Osteoblast (primary cell): Measurements from ENCODE around the gene ENAM. TPM values are rescaled to one million over a fixed set of nuclear protein-coding genes. Genes with fewer than 3 reads are reported as not detected.

ENCODE experiments used
- DNase-seq: peaks from one replicate; pipeline ENCODE4 v3.0.0; 2011; ENCODE audit warnings: low spot score, mixed read lengths; ENCODE audit not compliant: insufficient read length; ENCODE audit errors: missing footprints
- H2AFZ ChIP-seq: 2 replicates; pipeline ENCODE4 v1.6.0; 2011; ENCODE audit warnings: mild to moderate bottlenecking, low read length
- H3K27ac ChIP-seq: 2 replicates; pipeline ENCODE4 v1.5.1; 2011; ENCODE audit warnings: mild to moderate bottlenecking, low read depth, low read length, moderate library complexity
- H3K27me3 ChIP-seq: 2 replicates; pipeline ENCODE4 v1.6.0; 2012; ENCODE audit warnings: mild to moderate bottlenecking, control low read depth, inconsistent platforms, low read length, moderate library complexity; ENCODE audit not compliant: insufficient read depth
- H3K36me3 ChIP-seq: 2 replicates; pipeline ENCODE4 v1.5.1; 2011; ENCODE audit warnings: mild to moderate bottlenecking, low read length, control low read depth, moderate library complexity; ENCODE audit not compliant: insufficient read depth
- H3K4me1 ChIP-seq: 2 replicates; pipeline ENCODE4 v1.5.1; 2011; ENCODE audit warnings: mild to moderate bottlenecking, low read length, control low read depth, moderate library complexity; ENCODE audit not compliant: insufficient read depth
- H3K4me2 ChIP-seq: 2 replicates; pipeline ENCODE4 v1.6.0; 2011; ENCODE audit warnings: mild to moderate bottlenecking, low read length; ENCODE audit not compliant: insufficient read depth
- H3K4me3 ChIP-seq: fragments of 200-600 bp; sonication (generic); 3 replicates; pipeline ENCODE4 v1.5.1; 2012; ENCODE audit warnings: mild to moderate bottlenecking, low read length, inconsistent platforms; ENCODE audit not compliant: insufficient read depth
- H3K79me2 ChIP-seq: 2 replicates; pipeline ENCODE4 v1.6.0; 2012; ENCODE audit warnings: mild to moderate bottlenecking, low read length, control low read depth, inconsistent platforms; ENCODE audit not compliant: insufficient read depth
- H3K9me3 ChIP-seq: 2 replicates; pipeline ENCODE4 v1.5.1; 2011; ENCODE audit warnings: low read depth, low read length, control low read depth
- H4K20me1 ChIP-seq: 2 replicates; pipeline ENCODE4 v1.6.0; 2012; ENCODE audit warnings: mild to moderate bottlenecking, low read length, control low read depth; ENCODE audit not compliant: insufficient read depth
- total RNA-seq: library from RNA; depleted of rRNA; stranded (reverse); fragments of >200 nt; gene quantifications from 2 replicates; pipeline ENCODE4 v1.2.3, GENCODE V29; 2012
- TF ChIP-seq, protein P1 (sequence below): IDR thresholded peaks from 2 replicates; pipeline ENCODE4 v1.5.1; 2011; ENCODE audit warnings: mild to moderate bottlenecking, low read depth, low read length, moderate library complexity; ENCODE audit errors: extremely low read depth

The ENAM gene, protein sequence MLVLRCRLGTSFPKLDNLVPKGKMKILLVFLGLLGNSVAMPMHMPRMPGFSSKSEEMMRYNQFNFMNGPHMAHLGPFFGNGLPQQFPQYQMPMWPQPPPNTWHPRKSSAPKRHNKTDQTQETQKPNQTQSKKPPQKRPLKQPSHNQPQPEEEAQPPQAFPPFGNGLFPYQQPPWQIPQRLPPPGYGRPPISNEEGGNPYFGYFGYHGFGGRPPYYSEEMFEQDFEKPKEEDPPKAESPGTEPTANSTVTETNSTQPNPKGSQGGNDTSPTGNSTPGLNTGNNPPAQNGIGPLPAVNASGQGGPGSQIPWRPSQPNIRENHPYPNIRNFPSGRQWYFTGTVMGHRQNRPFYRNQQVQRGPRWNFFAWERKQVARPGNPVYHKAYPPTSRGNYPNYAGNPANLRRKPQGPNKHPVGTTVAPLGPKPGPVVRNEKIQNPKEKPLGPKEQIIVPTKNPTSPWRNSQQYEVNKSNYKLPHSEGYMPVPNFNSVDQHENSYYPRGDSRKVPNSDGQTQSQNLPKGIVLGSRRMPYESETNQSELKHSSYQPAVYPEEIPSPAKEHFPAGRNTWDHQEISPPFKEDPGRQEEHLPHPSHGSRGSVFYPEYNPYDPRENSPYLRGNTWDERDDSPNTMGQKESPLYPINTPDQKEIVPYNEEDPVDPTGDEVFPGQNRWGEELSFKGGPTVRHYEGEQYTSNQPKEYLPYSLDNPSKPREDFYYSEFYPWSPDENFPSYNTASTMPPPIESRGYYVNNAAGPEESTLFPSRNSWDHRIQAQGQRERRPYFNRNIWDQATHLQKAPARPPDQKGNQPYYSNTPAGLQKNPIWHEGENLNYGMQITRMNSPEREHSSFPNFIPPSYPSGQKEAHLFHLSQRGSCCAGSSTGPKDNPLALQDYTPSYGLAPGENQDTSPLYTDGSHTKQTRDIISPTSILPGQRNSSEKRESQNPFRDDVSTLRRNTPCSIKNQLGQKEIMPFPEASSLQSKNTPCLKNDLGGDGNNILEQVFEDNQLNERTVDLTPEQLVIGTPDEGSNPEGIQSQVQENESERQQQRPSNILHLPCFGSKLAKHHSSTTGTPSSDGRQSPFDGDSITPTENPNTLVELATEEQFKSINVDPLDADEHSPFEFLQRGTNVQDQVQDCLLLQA
- not detected in 2 replicates for total RNA-seq

DNA sequence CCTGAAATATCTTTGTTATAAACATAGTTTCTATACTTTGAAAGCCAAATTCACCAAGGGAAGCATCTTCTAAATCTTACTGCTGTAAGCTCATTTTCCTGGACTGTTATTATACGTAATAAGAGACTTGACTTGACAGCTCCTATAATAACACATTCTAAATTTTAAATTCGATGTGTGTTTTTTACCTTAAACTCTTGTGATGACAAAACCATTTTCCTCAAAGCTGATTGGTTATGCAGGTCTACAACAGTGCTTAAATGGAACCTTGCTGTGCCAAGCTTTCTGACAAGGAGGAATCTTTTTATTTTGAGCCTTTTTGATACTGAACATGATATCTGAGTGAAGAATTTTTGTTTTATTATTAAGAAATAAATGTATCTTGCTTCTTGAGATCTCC is at the start of gene ENAM:
ENAM (plus strand) TSS at position 301 of the 400 bp plus-strand sequence. CDS start 757 bp downstream, outside the sequence.
- no peak within 1 kb of the TSS for H3K4me2 ChIP-seq
- H4K20me1 ChIP-seq: no peaks in the 10 kb centered on the region
- H3K36me3 ChIP-seq: no peaks in the 10 kb centered on the region
- H3K4me1 ChIP-seq: no peaks in the 10 kb centered on the region
- no peaks in the 10 kb centered on the region for H3K79me2 ChIP-seq
- no peaks in the 10 kb centered on the region for H3K9me3 ChIP-seq
- H3K27me3 ChIP-seq: no peaks in the 10 kb centered on the region
- no peak for DNase-seq
- TF ChIP-seq, protein P1, sequence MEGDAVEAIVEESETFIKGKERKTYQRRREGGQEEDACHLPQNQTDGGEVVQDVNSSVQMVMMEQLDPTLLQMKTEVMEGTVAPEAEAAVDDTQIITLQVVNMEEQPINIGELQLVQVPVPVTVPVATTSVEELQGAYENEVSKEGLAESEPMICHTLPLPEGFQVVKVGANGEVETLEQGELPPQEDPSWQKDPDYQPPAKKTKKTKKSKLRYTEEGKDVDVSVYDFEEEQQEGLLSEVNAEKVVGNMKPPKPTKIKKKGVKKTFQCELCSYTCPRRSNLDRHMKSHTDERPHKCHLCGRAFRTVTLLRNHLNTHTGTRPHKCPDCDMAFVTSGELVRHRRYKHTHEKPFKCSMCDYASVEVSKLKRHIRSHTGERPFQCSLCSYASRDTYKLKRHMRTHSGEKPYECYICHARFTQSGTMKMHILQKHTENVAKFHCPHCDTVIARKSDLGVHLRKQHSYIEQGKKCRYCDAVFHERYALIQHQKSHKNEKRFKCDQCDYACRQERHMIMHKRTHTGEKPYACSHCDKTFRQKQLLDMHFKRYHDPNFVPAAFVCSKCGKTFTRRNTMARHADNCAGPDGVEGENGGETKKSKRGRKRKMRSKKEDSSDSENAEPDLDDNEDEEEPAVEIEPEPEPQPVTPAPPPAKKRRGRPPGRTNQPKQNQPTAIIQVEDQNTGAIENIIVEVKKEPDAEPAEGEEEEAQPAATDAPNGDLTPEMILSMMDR: no peak
- no peak within 1 kb of the TSS for H3K4me3 ChIP-seq
- H2AFZ ChIP-seq: peak within 1 kb of the TSS; percentile 42
- H3K27ac ChIP-seq: no peak within 1 kb of the TSS

DNA sequence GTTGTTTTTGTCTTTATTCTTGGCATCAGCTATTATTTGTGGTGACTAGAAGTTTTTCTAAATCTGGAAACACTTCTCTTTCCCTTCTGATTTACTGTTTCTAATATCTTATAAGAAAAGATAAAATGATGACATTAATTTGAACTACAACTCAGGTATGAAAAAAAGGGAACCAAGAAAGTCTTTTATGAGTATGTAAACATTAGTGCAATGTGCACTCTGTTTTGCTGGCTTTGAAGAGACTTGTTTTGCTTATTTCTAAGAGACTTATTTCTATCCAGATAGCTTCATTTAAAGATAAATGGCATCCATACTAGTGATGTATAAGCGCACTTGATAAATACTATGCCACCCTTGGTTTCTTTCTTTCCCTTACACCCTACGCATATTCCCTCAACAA is 46.6 kb upstream of the ENAM start:
- DNase-seq: no peak
- peaks cover 2% of the 10 kb centered on the region for H3K27me3 ChIP-seq
- TF ChIP-seq, protein P1: no peak

DNA sequence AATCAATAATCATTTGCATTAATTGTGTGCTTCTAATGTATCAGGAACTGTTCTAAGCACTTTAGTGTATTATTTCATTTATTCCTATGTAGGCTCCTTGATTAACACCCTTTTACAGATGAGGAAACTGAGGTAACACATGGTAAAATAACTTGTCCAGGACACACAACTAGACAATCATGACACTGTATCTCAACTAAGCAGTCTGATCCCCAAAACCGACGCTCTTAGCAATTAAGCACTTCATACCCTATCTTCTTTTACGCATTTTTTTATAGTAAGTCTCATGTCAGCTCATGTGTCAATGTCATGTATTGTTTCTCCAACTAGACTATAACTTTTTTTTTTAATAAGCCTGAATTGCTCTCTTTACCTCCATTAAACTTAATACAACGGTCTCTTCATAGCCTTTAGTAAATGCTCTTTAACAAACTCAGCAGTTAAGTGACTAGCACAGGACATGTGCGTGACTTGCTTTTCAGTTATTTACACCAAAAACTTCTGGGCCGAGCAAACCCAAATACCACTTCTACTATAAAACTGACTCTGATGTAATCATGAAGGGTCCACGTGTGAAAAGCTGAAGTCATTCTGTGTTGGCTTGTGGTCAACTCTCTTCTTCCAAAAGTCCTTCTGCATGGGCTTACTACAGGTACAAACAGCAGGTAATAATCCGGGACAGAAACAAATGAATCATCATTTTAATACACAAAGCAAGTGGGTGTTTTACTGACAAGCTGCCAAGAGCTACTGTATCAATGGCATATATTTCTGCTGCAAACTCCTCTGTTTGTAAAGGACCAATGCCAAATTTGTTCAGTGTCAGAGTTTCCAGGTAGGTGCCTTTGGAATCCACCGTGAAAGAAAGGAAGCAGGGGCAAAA is 44.4 kb upstream of the ENAM start:
- peaks cover 2% of the 10 kb centered on the region for H3K27me3 ChIP-seq
- no peak for DNase-seq
- no peaks in the 10 kb centered on the region for H4K20me1 ChIP-seq
- no peak overlapping the region for H3K4me3 ChIP-seq
- H3K36me3 ChIP-seq: no peaks in the 10 kb centered on the region
- no peak overlapping the region for H2AFZ ChIP-seq
- H3K27ac ChIP-seq: no peak overlapping the region
- no peaks in the 10 kb centered on the region for H3K79me2 ChIP-seq
- TF ChIP-seq, protein P1: no peak
- H3K4me1 ChIP-seq: no peaks in the 10 kb centered on the region
- H3K4me2 ChIP-seq: no peak overlapping the region
- H3K9me3 ChIP-seq: no peaks in the 10 kb centered on the region

More for the DNA sequence above, 46.6 kb upstream of the ENAM start:
- Histone ChIP-seq H4K20me1 (no peaks in the 10 kb centered on the region), H3K4me2 (no peak overlapping the region), H3K9me3 (no peaks in the 10 kb centered on the region), H3K4me3 (no peak overlapping the region), H3K27ac (no peak overlapping the region), H2AFZ (no peak overlapping the region), H3K79me2 (no peaks in the 10 kb centered on the region), H3K36me3 (no peaks in the 10 kb centered on the region), H3K4me1 (no peaks in the 10 kb centered on the region)
